Activated naive CD4-positive, alpha-beta T cell treated with anti-CD3 and anti-CD28 coated beads for 36 hours (primary cell): ENCODE data around the gene CBLN1. TPM values are rescaled to one million over a fixed set of nuclear protein-coding genes. Genes with fewer than 3 reads are reported as not detected.

Experiments used
- CTCF ChIA-PET: fragments of 350-600 bp; sonication (Branson Sonifier 250); formaldehyde crosslinking; loops from one replicate; lab custom pipeline; 2021; ENCODE audit warnings: antibody characterized with exemption; lab: Charles Lee
- DNase-seq: peaks from one replicate; pipeline ENCODE4 v3.0.0-alpha.2; 2020
- H3K27ac Mint-ChIP-seq: one replicate; pipeline ENCODE4 v1.8.0; 2021; ENCODE audit warnings: mild to moderate bottlenecking, mixed read lengths
- H3K27me3 Mint-ChIP-seq: one replicate; pipeline ENCODE4 v1.8.0; 2021; ENCODE audit warnings: low read depth, mixed read lengths
- H3K36me3 Mint-ChIP-seq: one replicate; pipeline ENCODE4 v1.8.0; 2021; ENCODE audit warnings: low read depth, mixed read lengths
- H3K4me1 Mint-ChIP-seq: one replicate; pipeline ENCODE4 v1.8.0; 2021; ENCODE audit warnings: low read depth, mixed read lengths
- H3K4me3 Mint-ChIP-seq: one replicate; pipeline ENCODE4 v1.8.0; 2021; ENCODE audit warnings: mild to moderate bottlenecking, moderate library complexity, mixed read lengths
- H3K9me3 Mint-ChIP-seq: one replicate; pipeline ENCODE4 v1.8.0; 2021; ENCODE audit warnings: mixed read lengths
- intact Hi-C: fragments of 100-400 bp; cut with micrococcal nuclease; formaldehyde crosslinking; loops from one replicate; pipeline ENCODE4 v1.15.1; 2023
- total RNA-seq, 2 experiments: library from RNA; stranded (reverse); gene quantifications; one replicate each; pipeline ENCODE4 v1.2.3, GENCODE V29; 2021

Gene CBLN1
- total RNA-seq, 2 experiments from 2014 or later = not detected

DNA sequence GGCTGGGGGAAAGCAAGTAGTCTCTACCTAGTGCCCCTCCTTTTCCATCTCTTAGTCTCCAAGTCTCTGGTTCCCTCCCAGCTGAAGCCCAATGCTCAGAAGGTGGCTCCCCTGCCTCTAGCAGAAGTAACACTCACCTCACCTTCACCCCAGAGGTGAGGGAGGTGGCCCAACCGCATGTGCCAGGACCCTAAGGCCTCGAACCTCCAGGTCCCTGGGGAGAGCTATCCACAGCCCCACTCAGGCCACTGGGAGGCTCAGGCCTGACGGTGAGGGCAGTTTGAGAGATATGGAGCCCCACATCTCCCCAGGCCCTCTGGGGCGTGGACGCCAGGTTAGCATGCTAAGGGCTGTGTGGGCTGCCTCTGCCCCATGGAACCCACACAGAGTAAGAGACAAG is 5.8 kb downstream of the CBLN1 start:
- H3K36me3 Mint-ChIP-seq = no peaks in the 10 kb centered on the region

DNA sequence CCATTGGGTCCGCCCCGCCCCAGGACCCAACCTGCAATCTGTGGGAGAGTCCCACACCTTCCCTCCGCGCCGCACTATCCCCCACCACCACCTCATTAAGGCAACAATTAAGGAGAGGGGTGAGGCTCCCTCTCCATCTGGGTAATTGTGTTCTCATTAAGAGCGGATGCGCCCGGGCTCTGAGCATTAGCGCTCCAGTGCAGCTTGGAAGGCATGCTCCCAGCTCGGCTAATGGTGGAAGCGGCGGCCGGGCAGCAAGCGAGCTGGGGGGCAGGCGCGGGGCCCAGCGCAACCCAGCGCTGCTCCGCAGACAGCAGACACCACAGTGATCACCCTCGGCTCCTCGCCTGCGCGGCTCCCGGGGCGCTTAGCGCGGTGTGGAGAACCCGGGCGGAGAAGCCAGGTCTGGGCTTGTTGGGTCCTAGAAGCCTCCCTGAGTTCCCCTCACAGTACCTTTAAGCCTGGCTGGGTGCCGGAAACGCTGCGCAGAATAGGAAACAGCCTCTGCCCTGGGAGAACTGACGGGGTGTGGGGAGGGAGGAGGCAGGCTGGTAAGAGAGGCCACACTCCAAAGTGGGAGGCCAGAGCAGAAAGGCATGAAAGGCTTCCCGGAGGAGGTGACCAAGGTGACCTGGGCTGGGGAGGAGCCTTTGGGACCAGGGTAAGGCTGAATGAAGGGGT is 6.4 kb downstream of the CBLN1 start:
- H3K27me3 Mint-ChIP-seq = peaks cover 71% of the 10 kb centered on the region
- no peak overlapping the region for H3K27ac Mint-ChIP-seq
- no peaks in the 10 kb centered on the region for H3K36me3 Mint-ChIP-seq
- intact Hi-C loops = no loop called here
- no peaks in the 10 kb centered on the region for H3K9me3 Mint-ChIP-seq
- DNase-seq = no peak
- H3K4me3 Mint-ChIP-seq = no peak overlapping the region
- CTCF ChIA-PET = no interaction called here
- peaks cover 10% of the 10 kb centered on the region for H3K4me1 Mint-ChIP-seq

More for the DNA sequence above, 5.8 kb downstream of the CBLN1 start:
- DNase-seq = no peak
- CTCF ChIA-PET = no interaction called here
- Mint-ChIP-seq H3K27me3 (peaks cover 75% of the 10 kb centered on the region), H3K4me3 (no peak overlapping the region), H3K9me3 (no peaks in the 10 kb centered on the region), H3K27ac (no peak overlapping the region), H3K4me1 (peaks cover 12% of the 10 kb centered on the region)
- intact Hi-C loops = no loop called here

DNA sequence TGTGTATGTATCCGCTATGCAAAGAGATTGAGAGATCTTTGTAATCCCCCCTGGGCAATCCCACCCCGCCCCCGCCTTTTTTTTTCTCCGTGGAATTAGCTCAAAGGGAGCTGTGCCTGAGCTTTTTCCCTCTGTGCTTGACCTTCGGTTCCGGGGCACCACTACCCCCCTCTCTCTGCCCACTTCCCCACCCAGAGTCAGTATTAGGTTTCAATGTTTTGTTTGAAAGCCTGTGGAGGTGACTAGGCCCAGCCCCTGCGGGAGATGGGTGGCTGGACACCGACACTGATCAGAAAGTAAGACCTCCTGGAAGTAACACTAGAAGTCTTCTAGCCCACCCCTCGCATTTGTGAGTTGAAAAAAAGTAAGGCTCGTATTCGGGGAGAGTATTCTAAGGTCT is 7.0 kb downstream of the CBLN1 start:
- DNase-seq = no peak
- H3K36me3 Mint-ChIP-seq = no peaks in the 10 kb centered on the region
- H3K27me3 Mint-ChIP-seq = peaks cover 69% of the 10 kb centered on the region
- H3K9me3 Mint-ChIP-seq = no peaks in the 10 kb centered on the region
- intact Hi-C loops = no loop called here
- no peak overlapping the region for H3K4me3 Mint-ChIP-seq
- H3K4me1 Mint-ChIP-seq = peaks cover 7% of the 10 kb centered on the region
- H3K27ac Mint-ChIP-seq = no peak overlapping the region
- CTCF ChIA-PET = no interaction called here

GRCh38 chr16:49273771-49274170 is 7.9 kb downstream of the CBLN1 start:
- H3K4me1 Mint-ChIP-seq = peaks cover 6% of the 10 kb centered on the region
- no peaks in the 10 kb centered on the region for H3K36me3 Mint-ChIP-seq
- no peaks in the 10 kb centered on the region for H3K9me3 Mint-ChIP-seq
- intact Hi-C loops = no loop called here
- no peak for DNase-seq
- peaks cover 63% of the 10 kb centered on the region for H3K27me3 Mint-ChIP-seq
- no peak overlapping the region for H3K4me3 Mint-ChIP-seq
- no peak overlapping the region for H3K27ac Mint-ChIP-seq
- CTCF ChIA-PET = interaction anchor here (1.0 kb wide), 1 partner anchor 14 kb away, joined by 3 read pairs; no protein-coding TSS in a partner anchor

DNA sequence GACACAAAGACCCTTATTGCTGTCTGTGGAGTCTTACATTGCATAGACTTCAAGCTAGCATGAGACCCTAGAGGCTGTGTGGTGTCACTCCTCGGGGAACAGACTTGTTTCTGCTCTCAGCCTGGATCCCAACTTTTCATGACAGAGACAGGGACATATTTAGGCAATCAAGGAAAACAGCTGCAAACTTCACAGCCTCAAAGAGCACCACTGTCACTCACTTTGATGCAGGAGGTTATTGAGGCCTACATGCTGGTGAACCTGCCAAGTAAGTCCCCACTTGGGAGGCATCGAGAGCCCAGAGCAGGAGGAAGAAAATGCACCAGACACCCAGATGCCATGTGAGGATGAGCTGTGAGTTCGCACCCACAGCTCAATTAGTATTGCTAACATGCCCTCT is 10.3 kb downstream of the CBLN1 start:
- no peaks in the 10 kb centered on the region for H3K36me3 Mint-ChIP-seq
- CTCF ChIA-PET = interaction anchor here (1.0 to 1.2 kb wide), 2 partner anchors 8 to 326 kb away, joined by 4 read pairs; no protein-coding TSS in a partner anchor
- peaks cover 41% of the 10 kb centered on the region for H3K27me3 Mint-ChIP-seq
- no peaks in the 10 kb centered on the region for H3K9me3 Mint-ChIP-seq
- H3K27ac Mint-ChIP-seq = no peak overlapping the region
- no peak overlapping the region for H3K4me3 Mint-ChIP-seq
- intact Hi-C loops = no loop called here
- no peak for DNase-seq
- H3K4me1 Mint-ChIP-seq = no peaks in the 10 kb centered on the region

DNA sequence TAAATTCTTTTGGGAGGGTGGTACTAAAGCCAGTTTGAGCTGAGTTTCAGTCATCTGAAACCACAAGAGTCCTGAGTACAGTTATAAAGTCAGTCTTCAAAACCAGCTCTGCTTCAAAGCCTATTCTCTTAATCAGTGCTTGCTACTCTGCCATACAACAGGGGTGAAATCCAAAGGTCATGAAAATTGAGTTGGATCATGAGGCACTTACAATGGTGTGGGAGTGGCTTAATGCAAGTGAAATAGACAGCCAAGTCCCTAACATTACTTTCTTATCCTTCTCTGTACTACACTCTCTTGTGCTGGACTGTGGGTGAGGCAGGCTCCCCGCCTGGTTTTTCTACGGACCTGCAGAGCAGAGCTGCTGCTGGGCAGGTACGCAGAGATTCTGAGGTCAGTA is 12.4 kb downstream of the CBLN1 start:
- CTCF ChIA-PET = no interaction called here
- no peaks in the 10 kb centered on the region for H3K4me1 Mint-ChIP-seq

DNA sequence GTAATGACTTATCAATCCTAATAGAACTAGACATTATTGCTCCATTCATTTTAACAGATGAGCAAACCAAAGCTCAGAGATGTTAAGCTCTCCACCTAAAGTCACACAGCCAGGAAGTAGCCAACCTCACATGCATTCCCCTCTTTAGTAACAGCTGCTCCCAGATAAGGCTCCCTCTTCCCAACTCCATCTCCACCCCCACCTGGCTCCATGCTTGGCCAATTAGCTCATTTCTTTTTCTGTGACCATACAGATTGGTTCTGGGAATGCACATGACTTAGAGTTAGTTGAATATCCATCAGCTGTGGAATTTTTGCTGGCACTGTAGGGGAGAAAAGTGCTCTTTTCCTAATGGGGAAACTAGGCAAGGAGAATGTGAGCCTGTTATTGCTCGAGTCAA is 13.0 kb downstream of the CBLN1 start:
- CTCF ChIA-PET = no interaction called here
- H3K9me3 Mint-ChIP-seq = no peaks in the 10 kb centered on the region
- H3K4me1 Mint-ChIP-seq = no peaks in the 10 kb centered on the region
- intact Hi-C loops = no loop called here
- H3K27ac Mint-ChIP-seq = no peak overlapping the region
- H3K36me3 Mint-ChIP-seq = no peaks in the 10 kb centered on the region
- H3K4me3 Mint-ChIP-seq = no peak overlapping the region
- H3K27me3 Mint-ChIP-seq = peaks cover 17% of the 10 kb centered on the region
- no peak for DNase-seq

More for the DNA sequence above, 12.4 kb downstream of the CBLN1 start:
- DNase-seq = no peak
- H3K27ac Mint-ChIP-seq = no peak overlapping the region
- H3K9me3 Mint-ChIP-seq = no peaks in the 10 kb centered on the region
- intact Hi-C loops = no loop called here
- H3K36me3 Mint-ChIP-seq = no peaks in the 10 kb centered on the region
- no peak overlapping the region for H3K4me3 Mint-ChIP-seq
- H3K27me3 Mint-ChIP-seq = peaks cover 23% of the 10 kb centered on the region

DNA sequence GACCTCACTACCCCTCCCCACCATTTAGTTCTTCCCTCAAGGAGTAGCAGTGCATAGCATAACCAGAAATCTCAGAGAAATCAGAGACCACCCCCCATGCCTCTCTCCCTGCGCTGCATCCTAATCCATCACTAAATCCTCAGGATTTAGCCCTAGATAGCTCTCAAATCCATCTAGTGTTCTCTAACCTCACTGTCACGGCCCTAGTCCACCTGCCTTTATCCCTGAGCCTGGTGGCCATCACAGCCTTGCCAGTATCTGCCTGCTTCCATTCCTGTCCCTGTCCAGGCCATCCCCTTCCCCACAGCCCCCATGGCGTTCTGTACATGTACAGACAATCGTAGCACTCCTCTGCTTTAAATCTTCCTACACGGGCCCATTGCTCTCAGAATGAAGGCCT is 19.1 kb downstream of the CBLN1 start:
- Mint-ChIP-seq H3K9me3 (no peaks in the 10 kb centered on the region), H3K36me3 (no peaks in the 10 kb centered on the region), H3K27ac (no peak overlapping the region), H3K4me3 (no peak overlapping the region), H3K27me3 (no peaks in the 10 kb centered on the region), H3K4me1 (no peaks in the 10 kb centered on the region)
- intact Hi-C loops = no loop called here
- CTCF ChIA-PET = no interaction called here
- DNase-seq = no peak

DNA sequence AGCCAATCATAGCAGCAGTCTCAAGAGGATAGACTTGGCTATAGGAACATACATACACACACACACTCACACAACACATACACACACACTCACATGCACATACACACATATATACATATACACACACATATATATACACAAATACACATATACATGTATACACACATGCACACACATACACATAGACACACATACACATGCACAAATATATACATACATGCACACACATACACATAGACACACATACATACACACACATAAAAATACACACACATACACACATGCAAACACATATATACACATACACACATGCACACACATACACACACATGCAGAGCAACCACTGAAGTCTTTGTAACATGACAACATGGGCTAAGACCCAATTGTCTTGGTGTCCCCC is 19.7 kb downstream of the CBLN1 start:
- DNase-seq = no peak
- H3K9me3 Mint-ChIP-seq = no peaks in the 10 kb centered on the region
- no peaks in the 10 kb centered on the region for H3K36me3 Mint-ChIP-seq
- H3K4me1 Mint-ChIP-seq = no peaks in the 10 kb centered on the region
- CTCF ChIA-PET = no interaction called here
- no peaks in the 10 kb centered on the region for H3K27me3 Mint-ChIP-seq
- intact Hi-C loops = no loop called here
- no peak overlapping the region for H3K4me3 Mint-ChIP-seq
- no peak overlapping the region for H3K27ac Mint-ChIP-seq

DNA sequence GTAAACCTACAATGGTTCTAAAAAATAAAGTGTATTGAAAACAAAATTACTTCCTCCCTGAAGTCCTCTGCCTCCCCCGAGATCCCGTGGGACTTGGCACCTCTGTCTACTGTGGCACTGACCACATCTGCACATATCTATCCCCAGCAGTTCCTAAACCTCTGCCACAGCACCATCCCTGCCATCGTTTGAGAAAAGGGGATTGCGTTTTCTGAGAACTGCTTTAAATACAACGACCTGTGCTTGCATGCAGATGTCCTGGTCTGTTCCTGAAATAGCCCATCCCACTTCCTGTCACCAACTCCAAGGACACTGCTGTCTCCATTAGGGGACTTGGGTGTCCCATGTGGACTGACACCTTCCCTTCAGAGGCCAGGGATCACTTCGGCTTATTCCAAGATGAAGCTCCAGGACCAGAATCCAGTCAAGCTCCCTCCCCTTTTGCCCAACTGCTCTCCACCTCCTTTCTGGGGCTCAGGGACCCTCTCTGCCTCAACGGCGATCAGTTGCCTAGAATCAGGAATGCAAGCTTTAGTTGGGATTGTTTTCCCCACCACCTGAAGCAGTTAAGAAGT is 20.6 kb downstream of the CBLN1 start:
- CTCF ChIA-PET = no interaction called here
- H3K27me3 Mint-ChIP-seq = no peaks in the 10 kb centered on the region
- H3K4me1 Mint-ChIP-seq = no peaks in the 10 kb centered on the region
- no peak for DNase-seq
- peaks cover 1% of the 10 kb centered on the region for H3K9me3 Mint-ChIP-seq
- no peak overlapping the region for H3K4me3 Mint-ChIP-seq
- H3K36me3 Mint-ChIP-seq = no peaks in the 10 kb centered on the region
- intact Hi-C loops = no loop called here
- H3K27ac Mint-ChIP-seq = no peak overlapping the region

- no peaks in the 10 kb centered on the region for H3K27me3 Mint-ChIP-seq
- CTCF ChIA-PET = no interaction called here
- no peaks in the 10 kb centered on the region for H3K4me1 Mint-ChIP-seq
- no peak overlapping the region for H3K27ac Mint-ChIP-seq
- peaks cover 6% of the 10 kb centered on the region for H3K9me3 Mint-ChIP-seq
- intact Hi-C loops = no loop called here
- H3K36me3 Mint-ChIP-seq = no peaks in the 10 kb centered on the region
- no peak overlapping the region for H3K4me3 Mint-ChIP-seq
- DNase-seq = no peak
Observed at GRCh38 chr16:49260253-49260652, 21.4 kb downstream of the CBLN1 start.

- Mint-ChIP-seq H3K9me3 (peaks cover 6% of the 10 kb centered on the region), H3K27me3 (no peaks in the 10 kb centered on the region), H3K4me3 (no peak overlapping the region), H3K4me1 (no peaks in the 10 kb centered on the region), H3K27ac (no peak overlapping the region), H3K36me3 (no peaks in the 10 kb centered on the region)
- DNase-seq = no peak
- intact Hi-C loops = no loop called here
- CTCF ChIA-PET = no interaction called here
Observed at GRCh38 chr16:49259330-49259729, 22.3 kb downstream of the CBLN1 start.

GRCh38 chr16:49250689-49251088 is 30.9 kb downstream of the CBLN1 start:
- Mint-ChIP-seq H3K27me3 (peaks cover 11% of the 10 kb centered on the region), H3K9me3 (peaks cover 2% of the 10 kb centered on the region), H3K27ac (no peak overlapping the region), H3K36me3 (peaks cover 2% of the 10 kb centered on the region), H3K4me1 (no peaks in the 10 kb centered on the region), H3K4me3 (no peak overlapping the region)
- CTCF ChIA-PET = no interaction called here
- no peak for DNase-seq
- intact Hi-C loops = no loop called here
